ENCODE results near the gene PRCP. TPM values are rescaled to one million over a fixed set of nuclear protein-coding genes. Genes with fewer than 3 reads are reported as not detected.

PRCP gene
- total RNA-seq, 1 experiment from 2014 or later, result 53.9 TPM

DNA sequence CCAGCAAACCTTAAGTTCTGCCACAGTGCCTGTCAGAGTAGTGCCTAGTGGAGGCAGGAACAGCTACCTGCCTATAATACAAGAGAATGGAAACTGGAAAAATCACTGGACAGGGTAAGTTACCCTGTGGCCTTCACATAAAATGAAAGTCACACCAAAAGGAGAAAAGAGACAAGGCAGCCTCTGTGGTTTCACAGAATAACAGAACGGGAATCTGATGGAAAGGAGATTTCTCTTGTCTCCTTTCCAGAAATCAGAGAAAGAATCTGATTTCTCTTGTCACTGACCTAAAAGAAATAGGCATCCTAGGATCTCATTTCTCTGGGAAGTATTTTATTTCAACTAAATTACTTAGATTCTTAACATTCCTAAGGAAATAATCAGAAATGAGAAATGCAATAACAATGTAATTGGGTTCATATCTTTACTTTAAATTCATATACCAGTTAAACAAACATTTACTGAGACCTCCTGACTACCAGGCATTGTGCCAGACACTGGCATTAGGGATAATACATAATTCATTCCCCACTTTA lies 41.6 kb downstream of the PRCP start:
- no peak overlapping the region for H3K27ac Mint-ChIP-seq

GRCh38 chr11:82858133-82858532 lies 42.1 kb downstream of the PRCP start:
- ATAC-seq (no peak), DNase-seq (ENCODE audit: low spot score) (no peak)
- Mint-ChIP-seq H3K27ac (no peak overlapping the region), H3K4me1 (no peaks in the 10 kb centered on the region), H3K27me3 (ENCODE audit: low read depth) (no peaks in the 10 kb centered on the region), H3K9me3 (peaks cover 4% of the 10 kb centered on the region), H3K36me3 (no peaks in the 10 kb centered on the region), H3K4me3 (no peak overlapping the region)
- ChIA-PET POLR2A (no interaction called here), CTCF (no interaction called here)
- TF ChIP-seq, protein P1, sequence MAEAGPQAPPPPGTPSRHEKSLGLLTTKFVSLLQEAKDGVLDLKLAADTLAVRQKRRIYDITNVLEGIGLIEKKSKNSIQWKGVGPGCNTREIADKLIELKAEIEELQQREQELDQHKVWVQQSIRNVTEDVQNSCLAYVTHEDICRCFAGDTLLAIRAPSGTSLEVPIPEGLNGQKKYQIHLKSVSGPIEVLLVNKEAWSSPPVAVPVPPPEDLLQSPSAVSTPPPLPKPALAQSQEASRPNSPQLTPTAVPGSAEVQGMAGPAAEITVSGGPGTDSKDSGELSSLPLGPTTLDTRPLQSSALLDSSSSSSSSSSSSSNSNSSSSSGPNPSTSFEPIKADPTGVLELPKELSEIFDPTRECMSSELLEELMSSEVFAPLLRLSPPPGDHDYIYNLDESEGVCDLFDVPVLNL (CRISPR knock-in tag; IDR thresholded peaks at IDR 0.05; ENCODE audit: borderline replicate concordance, low read depth), result no peak
- TF ChIP-seq RORB (CRISPR knock-in tag; IDR thresholded peaks at IDR 0.05) (no peak), ELF4 (CRISPR knock-in tag; IDR thresholded peaks at IDR 0.05; ENCODE audit: low read depth) (no peak), TEAD4 (CRISPR knock-in tag; IDR thresholded peaks at IDR 0.05) (no peak), NFATC4 (CRISPR knock-in tag; IDR thresholded peaks at IDR 0.05) (no peak), MYBL2 (CRISPR knock-in tag; IDR thresholded peaks at IDR 0.05) (no peak), ATF2 (CRISPR knock-in tag; IDR thresholded peaks at IDR 0.05; ENCODE audit: borderline replicate concordance, low read depth) (no peak), ZNF532 (CRISPR knock-in tag; IDR thresholded peaks at IDR 0.05; ENCODE audit: borderline replicate concordance) (no peak), GRHL2 (CRISPR knock-in tag; IDR thresholded peaks at IDR 0.05; ENCODE audit: insufficient replicate concordance, severe bottlenecking) (no peak)
- TF ChIP-seq, protein P2, sequence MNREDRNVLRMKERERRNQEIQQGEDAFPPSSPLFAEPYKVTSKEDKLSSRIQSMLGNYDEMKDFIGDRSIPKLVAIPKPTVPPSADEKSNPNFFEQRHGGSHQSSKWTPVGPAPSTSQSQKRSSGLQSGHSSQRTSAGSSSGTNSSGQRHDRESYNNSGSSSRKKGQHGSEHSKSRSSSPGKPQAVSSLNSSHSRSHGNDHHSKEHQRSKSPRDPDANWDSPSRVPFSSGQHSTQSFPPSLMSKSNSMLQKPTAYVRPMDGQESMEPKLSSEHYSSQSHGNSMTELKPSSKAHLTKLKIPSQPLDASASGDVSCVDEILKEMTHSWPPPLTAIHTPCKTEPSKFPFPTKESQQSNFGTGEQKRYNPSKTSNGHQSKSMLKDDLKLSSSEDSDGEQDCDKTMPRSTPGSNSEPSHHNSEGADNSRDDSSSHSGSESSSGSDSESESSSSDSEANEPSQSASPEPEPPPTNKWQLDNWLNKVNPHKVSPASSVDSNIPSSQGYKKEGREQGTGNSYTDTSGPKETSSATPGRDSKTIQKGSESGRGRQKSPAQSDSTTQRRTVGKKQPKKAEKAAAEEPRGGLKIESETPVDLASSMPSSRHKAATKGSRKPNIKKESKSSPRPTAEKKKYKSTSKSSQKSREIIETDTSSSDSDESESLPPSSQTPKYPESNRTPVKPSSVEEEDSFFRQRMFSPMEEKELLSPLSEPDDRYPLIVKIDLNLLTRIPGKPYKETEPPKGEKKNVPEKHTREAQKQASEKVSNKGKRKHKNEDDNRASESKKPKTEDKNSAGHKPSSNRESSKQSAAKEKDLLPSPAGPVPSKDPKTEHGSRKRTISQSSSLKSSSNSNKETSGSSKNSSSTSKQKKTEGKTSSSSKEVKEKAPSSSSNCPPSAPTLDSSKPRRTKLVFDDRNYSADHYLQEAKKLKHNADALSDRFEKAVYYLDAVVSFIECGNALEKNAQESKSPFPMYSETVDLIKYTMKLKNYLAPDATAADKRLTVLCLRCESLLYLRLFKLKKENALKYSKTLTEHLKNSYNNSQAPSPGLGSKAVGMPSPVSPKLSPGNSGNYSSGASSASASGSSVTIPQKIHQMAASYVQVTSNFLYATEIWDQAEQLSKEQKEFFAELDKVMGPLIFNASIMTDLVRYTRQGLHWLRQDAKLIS (CRISPR knock-in tag; IDR thresholded peaks at IDR 0.05; ENCODE audit: borderline replicate concordance), result no peak
- TF ChIP-seq, protein P3, sequence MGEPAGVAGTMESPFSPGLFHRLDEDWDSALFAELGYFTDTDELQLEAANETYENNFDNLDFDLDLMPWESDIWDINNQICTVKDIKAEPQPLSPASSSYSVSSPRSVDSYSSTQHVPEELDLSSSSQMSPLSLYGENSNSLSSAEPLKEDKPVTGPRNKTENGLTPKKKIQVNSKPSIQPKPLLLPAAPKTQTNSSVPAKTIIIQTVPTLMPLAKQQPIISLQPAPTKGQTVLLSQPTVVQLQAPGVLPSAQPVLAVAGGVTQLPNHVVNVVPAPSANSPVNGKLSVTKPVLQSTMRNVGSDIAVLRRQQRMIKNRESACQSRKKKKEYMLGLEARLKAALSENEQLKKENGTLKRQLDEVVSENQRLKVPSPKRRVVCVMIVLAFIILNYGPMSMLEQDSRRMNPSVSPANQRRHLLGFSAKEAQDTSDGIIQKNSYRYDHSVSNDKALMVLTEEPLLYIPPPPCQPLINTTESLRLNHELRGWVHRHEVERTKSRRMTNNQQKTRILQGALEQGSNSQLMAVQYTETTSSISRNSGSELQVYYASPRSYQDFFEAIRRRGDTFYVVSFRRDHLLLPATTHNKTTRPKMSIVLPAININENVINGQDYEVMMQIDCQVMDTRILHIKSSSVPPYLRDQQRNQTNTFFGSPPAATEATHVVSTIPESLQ (CRISPR knock-in tag; IDR thresholded peaks at IDR 0.05), result no peak
- TF ChIP-seq, protein P4, sequence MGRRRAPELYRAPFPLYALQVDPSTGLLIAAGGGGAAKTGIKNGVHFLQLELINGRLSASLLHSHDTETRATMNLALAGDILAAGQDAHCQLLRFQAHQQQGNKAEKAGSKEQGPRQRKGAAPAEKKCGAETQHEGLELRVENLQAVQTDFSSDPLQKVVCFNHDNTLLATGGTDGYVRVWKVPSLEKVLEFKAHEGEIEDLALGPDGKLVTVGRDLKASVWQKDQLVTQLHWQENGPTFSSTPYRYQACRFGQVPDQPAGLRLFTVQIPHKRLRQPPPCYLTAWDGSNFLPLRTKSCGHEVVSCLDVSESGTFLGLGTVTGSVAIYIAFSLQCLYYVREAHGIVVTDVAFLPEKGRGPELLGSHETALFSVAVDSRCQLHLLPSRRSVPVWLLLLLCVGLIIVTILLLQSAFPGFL (CRISPR knock-in tag; IDR thresholded peaks at IDR 0.05; ENCODE audit: borderline replicate concordance), result no peak

More for the DNA sequence above, 41.6 kb downstream of the PRCP start:
- CTCF ChIA-PET, result no interaction called here
- Mint-ChIP-seq H3K4me1 (no peaks in the 10 kb centered on the region), H3K36me3 (no peaks in the 10 kb centered on the region), H3K9me3 (peaks cover 4% of the 10 kb centered on the region), H3K4me3 (no peak overlapping the region), H3K27me3 (ENCODE audit: low read depth) (no peaks in the 10 kb centered on the region)
- DNase-seq (ENCODE audit: low spot score), result no peak
- POLR2A ChIA-PET, result no interaction called here
- TF ChIP-seq CREM (CRISPR knock-in tag; IDR thresholded peaks at IDR 0.05), result no peak
- TF ChIP-seq FOXK1 (CRISPR knock-in tag; IDR thresholded peaks at IDR 0.05), result no peak
- no peak for TF ChIP-seq GABPB1 (CRISPR knock-in tag; IDR thresholded peaks at IDR 0.05)
- no peak for TF ChIP-seq SMAD3 (CRISPR knock-in tag; IDR thresholded peaks at IDR 0.05; ENCODE audit: borderline replicate concordance)
- TF ChIP-seq, protein P5, sequence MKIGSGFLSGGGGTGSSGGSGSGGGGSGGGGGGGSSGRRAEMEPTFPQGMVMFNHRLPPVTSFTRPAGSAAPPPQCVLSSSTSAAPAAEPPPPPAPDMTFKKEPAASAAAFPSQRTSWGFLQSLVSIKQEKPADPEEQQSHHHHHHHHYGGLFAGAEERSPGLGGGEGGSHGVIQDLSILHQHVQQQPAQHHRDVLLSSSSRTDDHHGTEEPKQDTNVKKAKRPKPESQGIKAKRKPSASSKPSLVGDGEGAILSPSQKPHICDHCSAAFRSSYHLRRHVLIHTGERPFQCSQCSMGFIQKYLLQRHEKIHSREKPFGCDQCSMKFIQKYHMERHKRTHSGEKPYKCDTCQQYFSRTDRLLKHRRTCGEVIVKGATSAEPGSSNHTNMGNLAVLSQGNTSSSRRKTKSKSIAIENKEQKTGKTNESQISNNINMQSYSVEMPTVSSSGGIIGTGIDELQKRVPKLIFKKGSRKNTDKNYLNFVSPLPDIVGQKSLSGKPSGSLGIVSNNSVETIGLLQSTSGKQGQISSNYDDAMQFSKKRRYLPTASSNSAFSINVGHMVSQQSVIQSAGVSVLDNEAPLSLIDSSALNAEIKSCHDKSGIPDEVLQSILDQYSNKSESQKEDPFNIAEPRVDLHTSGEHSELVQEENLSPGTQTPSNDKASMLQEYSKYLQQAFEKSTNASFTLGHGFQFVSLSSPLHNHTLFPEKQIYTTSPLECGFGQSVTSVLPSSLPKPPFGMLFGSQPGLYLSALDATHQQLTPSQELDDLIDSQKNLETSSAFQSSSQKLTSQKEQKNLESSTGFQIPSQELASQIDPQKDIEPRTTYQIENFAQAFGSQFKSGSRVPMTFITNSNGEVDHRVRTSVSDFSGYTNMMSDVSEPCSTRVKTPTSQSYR (CRISPR knock-in tag; IDR thresholded peaks at IDR 0.05), result no peak
- TF ChIP-seq, protein P6, sequence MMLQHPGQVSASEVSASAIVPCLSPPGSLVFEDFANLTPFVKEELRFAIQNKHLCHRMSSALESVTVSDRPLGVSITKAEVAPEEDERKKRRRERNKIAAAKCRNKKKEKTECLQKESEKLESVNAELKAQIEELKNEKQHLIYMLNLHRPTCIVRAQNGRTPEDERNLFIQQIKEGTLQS (CRISPR knock-in tag; conservative IDR thresholded peaks at IDR 0.05), result no peak
- TF ChIP-seq CBFB (CRISPR knock-in tag; IDR thresholded peaks at IDR 0.05; ENCODE audit: low read depth), result no peak
- ATAC-seq, result no peak
